LNCaP clone FGC (cell line): Measurements from ENCODE around the gene NEMF.
A peak's percentile ranks its signal among the peaks of the same experiment; 100 is the strongest.
"Not testable (repeated sequence)": the region's sequence is repeated elsewhere in the genome, so short reads cannot be mapped to it uniquely, and the experiment has no call there.

Source experiments
- DNase-seq: peaks from one replicate; pipeline ENCODE4 v3.0.0-alpha.2; 2011; ENCODE audit warnings: low read depth
- H3K4me3 ChIP-seq: 2 replicates; pipeline ENCODE4 v1.5.1; 2011; ENCODE audit warnings: mild to moderate bottlenecking, low read depth, low read length, control low read depth
- TF ChIP-seq, protein P1 (sequence below): IDR thresholded peaks from 2 replicates; pipeline ENCODE4 v1.5.1; 2012; ENCODE audit warnings: mild to moderate bottlenecking; ENCODE audit not compliant: control insufficient read depth, insufficient read depth; ENCODE audit errors: extremely low read depth

NEMF gene

DNA sequence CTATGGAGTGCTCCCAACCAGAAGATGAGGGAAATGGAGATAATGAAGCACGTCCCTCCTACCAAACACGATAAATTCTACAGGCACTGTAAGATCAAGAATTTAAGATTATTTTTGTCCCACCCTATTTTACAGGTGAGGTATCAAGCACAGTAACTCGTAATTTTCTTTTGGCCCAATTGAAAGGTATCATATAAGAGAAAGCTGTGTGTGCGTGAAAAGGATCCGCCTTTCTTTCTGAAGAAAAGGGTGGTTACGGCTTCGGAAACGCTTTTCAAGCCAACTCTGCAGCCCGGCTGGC, 85.4 kb downstream of the NEMF start:
- peak; percentile 48 for DNase-seq
- TF ChIP-seq, protein P1, sequence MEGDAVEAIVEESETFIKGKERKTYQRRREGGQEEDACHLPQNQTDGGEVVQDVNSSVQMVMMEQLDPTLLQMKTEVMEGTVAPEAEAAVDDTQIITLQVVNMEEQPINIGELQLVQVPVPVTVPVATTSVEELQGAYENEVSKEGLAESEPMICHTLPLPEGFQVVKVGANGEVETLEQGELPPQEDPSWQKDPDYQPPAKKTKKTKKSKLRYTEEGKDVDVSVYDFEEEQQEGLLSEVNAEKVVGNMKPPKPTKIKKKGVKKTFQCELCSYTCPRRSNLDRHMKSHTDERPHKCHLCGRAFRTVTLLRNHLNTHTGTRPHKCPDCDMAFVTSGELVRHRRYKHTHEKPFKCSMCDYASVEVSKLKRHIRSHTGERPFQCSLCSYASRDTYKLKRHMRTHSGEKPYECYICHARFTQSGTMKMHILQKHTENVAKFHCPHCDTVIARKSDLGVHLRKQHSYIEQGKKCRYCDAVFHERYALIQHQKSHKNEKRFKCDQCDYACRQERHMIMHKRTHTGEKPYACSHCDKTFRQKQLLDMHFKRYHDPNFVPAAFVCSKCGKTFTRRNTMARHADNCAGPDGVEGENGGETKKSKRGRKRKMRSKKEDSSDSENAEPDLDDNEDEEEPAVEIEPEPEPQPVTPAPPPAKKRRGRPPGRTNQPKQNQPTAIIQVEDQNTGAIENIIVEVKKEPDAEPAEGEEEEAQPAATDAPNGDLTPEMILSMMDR: no peak

GRCh38 chr14:49766839-49767238, 85.7 kb downstream of the NEMF start:
- TF ChIP-seq, protein P1: no peak
- DNase-seq: no peak
- H3K4me3 ChIP-seq: peak overlapping the region; percentile 89

More for the DNA sequence above, 85.4 kb downstream of the NEMF start:
- peak overlapping the region; percentile 89 for H3K4me3 ChIP-seq

DNA sequence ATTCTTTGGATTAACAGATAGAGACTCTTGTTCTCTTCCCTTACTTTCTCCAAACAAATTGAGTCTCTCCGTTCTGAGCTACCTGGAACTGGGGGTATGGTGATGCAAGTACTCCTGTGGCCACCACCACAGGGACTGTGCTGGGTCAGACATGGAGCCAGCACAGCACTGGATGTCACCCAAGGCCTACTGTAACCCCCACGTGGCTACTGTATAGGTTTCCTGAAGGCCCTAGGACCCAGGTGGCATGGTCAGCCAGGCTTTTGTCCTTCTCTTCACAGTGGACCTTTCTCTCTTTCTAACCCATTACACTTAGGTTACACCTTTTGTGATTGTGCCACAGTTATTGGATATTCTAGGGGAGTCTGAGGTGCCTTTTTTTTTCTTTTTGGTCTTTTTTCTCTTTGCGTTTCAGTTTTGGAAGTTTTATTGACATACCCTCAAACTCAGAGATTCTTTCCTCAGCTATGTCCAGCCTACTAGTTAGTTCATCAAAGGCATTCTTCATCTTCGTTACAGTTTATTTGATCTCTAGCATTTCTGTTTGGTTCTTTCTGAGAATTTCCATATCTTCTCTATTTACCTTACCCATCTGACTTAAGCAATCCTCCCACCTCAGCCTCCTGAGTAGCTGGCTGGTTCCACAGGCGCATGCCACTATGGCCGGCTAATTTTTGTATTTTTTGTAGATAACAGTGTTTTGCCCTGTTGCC, 90.6 kb downstream of the NEMF start:
- no peak overlapping the region for H3K4me3 ChIP-seq
- TF ChIP-seq, protein P1: no peak
- no peak for DNase-seq

- TF ChIP-seq, protein P1: no peak
- H3K4me3 ChIP-seq: no peak overlapping the region
- DNase-seq: no peak
Observed at GRCh38 chr14:49755378-49755777, 97.2 kb downstream of the NEMF start.

- H3K4me3 ChIP-seq: no peak overlapping the region
- TF ChIP-seq, protein P1: no peak
- DNase-seq: no peak
Observed at GRCh38 chr14:49754570-49755097, 98.0 kb downstream of the NEMF start.

GRCh38 chr14:49746476-49746875, 106.1 kb downstream of the NEMF start:
- not testable (repeated sequence) for H3K4me3 ChIP-seq, DNase-seq

- DNase-seq: no peak
- TF ChIP-seq, protein P1: no peak
- no peak overlapping the region for H3K4me3 ChIP-seq
Observed at GRCh38 chr14:49745191-49745590, 107.4 kb downstream of the NEMF start.

GRCh38 chr14:49735669-49736068, 116.9 kb downstream of the NEMF start:
- DNase-seq, H3K4me3 ChIP-seq: not testable (repeated sequence)
